OCI-LY1 (cell line): Measurements from ENCODE around the gene NR6A1.

Experiments used
- H2AFZ ChIP-seq: fragments of 200-600 bp; sonication (generic), shearing (Covaris generic); 2 replicates; pipeline ENCODE4 v1.6.0; 2014; ENCODE audit warnings: antibody characterized with exemption, mild to moderate bottlenecking, low read length
- H3F3A ChIP-seq: fragments of 200-600 bp; sonication (generic), shearing (Covaris generic); 2 replicates; pipeline ENCODE4 v1.6.0; 2014; ENCODE audit warnings: mild to moderate bottlenecking, antibody characterized with exemption, low read length, moderate library complexity; ENCODE audit not compliant: insufficient read depth
- H3K27ac ChIP-seq: fragments of 200-600 bp; sonication (generic); 2 replicates; pipeline ENCODE4 v1.5.1; 2014; ENCODE audit warnings: low read length, mixed run types, mild to moderate bottlenecking, low read depth; ENCODE audit not compliant: poor library complexity, severe bottlenecking
- H3K27me3 ChIP-seq: fragments of 200-600 bp; sonication (generic); 2 replicates; pipeline ENCODE4 v1.6.0; 2014; ENCODE audit warnings: antibody characterized with exemption, mild to moderate bottlenecking, low read length, moderate library complexity; ENCODE audit not compliant: insufficient read depth
- H3K36me3 ChIP-seq: fragments of 200-600 bp; sonication (generic); 2 replicates; pipeline ENCODE4 v1.6.1; 2014; ENCODE audit warnings: mild to moderate bottlenecking, antibody characterized with exemption, low read length, moderate library complexity, mixed read lengths; ENCODE audit not compliant: insufficient read depth
- H3K4me1 ChIP-seq: fragments of 200-600 bp; sonication (generic); 2 replicates; pipeline ENCODE4 v1.5.1; 2014; ENCODE audit warnings: mild to moderate bottlenecking, low read length, moderate library complexity; ENCODE audit not compliant: insufficient read depth, severe bottlenecking
- H3K4me2 ChIP-seq: fragments of 200-600 bp; sonication (generic), shearing (Covaris generic); 2 replicates; pipeline ENCODE4 v1.6.1; 2014; ENCODE audit warnings: low read length
- H3K4me3 ChIP-seq: fragments of 200-600 bp; sonication (generic); 2 replicates; pipeline ENCODE4 v1.5.1; 2014; ENCODE audit warnings: low read length, low read depth, mild to moderate bottlenecking, mixed read lengths; ENCODE audit not compliant: poor library complexity, severe bottlenecking
- H3K79me2 ChIP-seq: fragments of 200-600 bp; shearing (Covaris generic); 2 replicates; pipeline ENCODE4 v1.6.1; 2016; ENCODE audit warnings: mixed run types, low read length, mixed read lengths; ENCODE audit not compliant: insufficient read depth
- H3K9ac ChIP-seq: fragments of 200-600 bp; sonication (generic), shearing (Covaris generic); 2 replicates; pipeline ENCODE4 v1.6.1; 2014; ENCODE audit warnings: mild to moderate bottlenecking, low read length, mixed read lengths
- H3K9me2 ChIP-seq: fragments of 200-600 bp; sonication (generic), shearing (Covaris generic); 2 replicates; pipeline ENCODE4 v1.6.1; 2014; ENCODE audit warnings: low read depth, mild to moderate bottlenecking, low read length, mixed read lengths
- H3K9me3 ChIP-seq: fragments of 200-600 bp; shearing (Covaris generic); 2 replicates; pipeline ENCODE4 v1.6.1; 2014; ENCODE audit warnings: low read length, mixed read lengths
- H4K20me1 ChIP-seq: fragments of 200-600 bp; sonication (generic), shearing (Covaris generic); 2 replicates; pipeline ENCODE4 v1.6.0; 2016; ENCODE audit warnings: mild to moderate bottlenecking, low read length; ENCODE audit not compliant: insufficient read depth
- CTCF ChIP-seq: fragments of 200-600 bp; sonication (generic), shearing (Covaris generic); IDR thresholded peaks from 2 replicates; pipeline ENCODE4 v1.5.1; 2017; ENCODE audit warnings: mild to moderate bottlenecking, antibody characterized with exemption, low read length, moderate library complexity, mixed read lengths
- EZH2 ChIP-seq: fragments of 200-600 bp; sonication (generic), shearing (Covaris generic); IDR thresholded peaks from 2 replicates; pipeline ENCODE4 v1.8.0; 2017; ENCODE audit warnings: borderline replicate concordance, mixed run types, mild to moderate bottlenecking, antibody characterized with exemption, low read length, moderate library complexity, mixed read lengths

The NR6A1 gene

DNA sequence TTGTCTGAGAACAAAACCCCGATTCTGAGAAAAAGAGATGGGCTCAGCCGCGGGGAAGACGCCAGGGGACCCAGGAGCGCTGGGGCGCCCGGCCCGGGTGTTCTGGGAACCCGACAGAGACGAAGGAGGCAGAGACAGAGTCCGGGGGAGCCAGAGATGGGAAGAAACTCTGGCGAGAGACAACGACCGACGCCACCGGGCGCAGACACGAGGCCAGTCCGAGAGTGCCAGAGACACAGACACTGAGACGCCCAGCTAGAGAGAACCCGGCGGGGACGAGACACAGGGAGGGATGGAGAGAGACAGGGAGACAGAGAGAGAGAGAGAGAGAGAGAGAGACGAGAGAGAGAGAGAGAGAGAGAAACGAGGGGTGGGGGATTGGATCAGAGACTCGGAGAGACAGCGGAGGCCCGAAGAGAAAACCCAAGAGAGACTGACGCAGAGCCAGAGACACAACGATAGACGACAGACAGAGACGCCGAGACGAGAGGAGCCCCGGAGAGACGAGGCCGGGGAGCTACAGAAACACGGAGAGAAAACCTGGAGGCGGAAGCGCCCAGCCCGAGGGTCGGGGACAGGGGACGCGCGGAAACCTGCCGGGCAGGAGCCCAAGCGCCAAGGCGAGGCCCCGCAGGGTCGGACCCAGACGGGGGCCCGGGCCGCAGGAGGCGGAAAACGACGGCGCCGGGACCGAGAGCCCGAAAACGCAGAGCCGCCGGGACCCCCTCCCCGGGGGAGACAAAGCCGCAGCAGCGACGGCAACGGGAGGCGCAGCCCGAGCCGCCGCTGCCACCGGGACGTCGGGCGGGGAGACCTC lies 267.2 kb downstream of the NR6A1 start:
- no peaks in the 10 kb centered on the region for H4K20me1 ChIP-seq
- no peak overlapping the region for H2AFZ ChIP-seq
- no peaks in the 10 kb centered on the region for H3K79me2 ChIP-seq
- H3K27ac ChIP-seq = no peak overlapping the region
- H3K9me2 ChIP-seq = no peaks in the 10 kb centered on the region
- no peak overlapping the region for H3K4me2 ChIP-seq
- no peak overlapping the region for H3K9ac ChIP-seq
- H3K27me3 ChIP-seq = no peaks in the 10 kb centered on the region; the same call in 1 of the 2 replicates
- H3K36me3 ChIP-seq = no peaks in the 10 kb centered on the region
- H3K4me3 ChIP-seq = no peak overlapping the region
- no peaks in the 10 kb centered on the region for H3K4me1 ChIP-seq
- TF ChIP-seq CTCF = no peak
- no peak for TF ChIP-seq EZH2
- no peaks in the 10 kb centered on the region for H3K9me3 ChIP-seq
- no peaks in the 10 kb centered on the region for H3F3A ChIP-seq

GRCh38 chr9:124502711-124503702 lies 268.1 kb downstream of the NR6A1 start:
- no peaks in the 10 kb centered on the region; the same call in 1 of the 2 replicates for H3K27me3 ChIP-seq

More at GRCh38 chr9:124502711-124503702, 268.1 kb downstream of the NR6A1 start:
- Histone ChIP-seq H3K9me3 (no peaks in the 10 kb centered on the region), H3K4me2 (no peak overlapping the region), H3K79me2 (no peaks in the 10 kb centered on the region), H3F3A (no peaks in the 10 kb centered on the region), H3K4me3 (no peak overlapping the region), H4K20me1 (no peaks in the 10 kb centered on the region), H3K9me2 (no peaks in the 10 kb centered on the region), H2AFZ (no peak overlapping the region), H3K36me3 (no peaks in the 10 kb centered on the region), H3K9ac (no peak overlapping the region), H3K4me1 (no peaks in the 10 kb centered on the region), H3K27ac (no peak overlapping the region)
- no peak for TF ChIP-seq CTCF
- TF ChIP-seq EZH2 = no peak
